Thymus (tissue), 14 donors: ENCODE data around the gene CCDC57. TPM values are rescaled to one million over a fixed set of nuclear protein-coding genes. Genes with fewer than 3 reads are reported as not detected.
"Not testable (repeated sequence)": the region's sequence is repeated elsewhere in the genome, so short reads cannot be mapped to it uniquely, and the experiment has no call there.

Experiments
- DNase-seq, 9 donors: peaks; one replicate each; pipeline ENCODE4 v3.0.0-alpha.2; 2013; ENCODE audit warnings: low spot score in 9 of 9, low read depth in 6 of 9, missing footprints in 1 of 9
- H3K27ac ChIP-seq, 2 donors: one replicate each; pipeline ENCODE4 v1.5.1; 2013; ENCODE audit warnings: control low read depth in 1 of 2, low read depth in 1 of 2, low read length in 1 of 2, mild to moderate bottlenecking in 1 of 2, moderate library complexity in 1 of 2
- H3K27me3 ChIP-seq, 2 donors: one replicate each; pipeline ENCODE4 v1.5.1; 2013; ENCODE audit warnings: low read length in 1 of 2; ENCODE audit not compliant: control insufficient read depth in 2 of 2, insufficient read depth in 1 of 2
- H3K36me3 ChIP-seq, 2 donors: one replicate each; pipeline ENCODE4 v1.5.1; 2013; ENCODE audit warnings: low read length in 1 of 2, mild to moderate bottlenecking in 1 of 2, moderate library complexity in 1 of 2; ENCODE audit not compliant: control insufficient read depth in 2 of 2, insufficient read depth in 2 of 2
- H3K4me1 ChIP-seq, 2 donors: one replicate each; pipeline ENCODE4 v1.5.1; 2013; ENCODE audit warnings: low read length in 2 of 2; ENCODE audit not compliant: control insufficient read depth in 2 of 2, insufficient read depth in 2 of 2
- H3K4me3 ChIP-seq, 2 donors: one replicate each; pipeline ENCODE4 v1.5.1; 2013; ENCODE audit warnings: low read length in 2 of 2, control low read depth in 1 of 2, mild to moderate bottlenecking in 1 of 2
- H3K9me3 ChIP-seq, 2 donors: one replicate each; pipeline ENCODE4 v1.5.1; 2013; ENCODE audit warnings: low read length in 1 of 2, mild to moderate bottlenecking in 1 of 2; ENCODE audit not compliant: control insufficient read depth in 2 of 2, insufficient read depth in 1 of 2
- WGBS: extraction: QIAGEN DNeasy Blood & Tissue Kit; methylation state at CpG from one replicate; pipeline ENCODE4 v1.1.7; 2013; 5-methylcytosine and 5-hydroxymethylcytosine counted together
- long read RNA-seq, 10 donors: transcript quantifications; one replicate each; lab custom pipeline, GENCODE V29; 2026
- polyA plus RNA-seq: library from polyadenylated mRNA; stranded (reverse); fragments of 200-250 nt; gene quantifications from one replicate; pipeline ENCODE4 v1.2.3, GENCODE V29; 2013
- total RNA-seq: library from RNA; stranded (reverse); fragments of 120-200 nt; gene quantifications from one replicate; pipeline ENCODE4 v1.2.4, GENCODE V29; 2013
- donor health status: healthy.

Gene CCDC57
- total RNA-seq = 39.3 TPM
- 122 TPM for polyA plus RNA-seq
- long read RNA-seq, donor 1, partial matches to known transcripts = 0 of 1 reads
- long read RNA-seq, donor 1, other reads (novel, unspliced or antisense) = 0 of 1 reads
- long read RNA-seq, donor 2, transcript CCDC57-219 (2 exons, 513 nt) = major isoform, 27 of 53 reads
- long read RNA-seq, donor 2, partial matches to known transcripts = 17 of 53 reads
- long read RNA-seq, donor 2, other reads (novel, unspliced or antisense) = 7 of 53 reads
- long read RNA-seq, donor 3, transcript CCDC57-219 (2 exons, 513 nt) = major isoform, 31 of 38 reads
- long read RNA-seq, donor 3, partial matches to known transcripts = 7 of 38 reads
- long read RNA-seq, donor 3, other reads (novel, unspliced or antisense) = 0 of 38 reads
- long read RNA-seq, donor 4, transcript CCDC57-219 (2 exons, 513 nt) = major isoform, 7 of 22 reads
- long read RNA-seq, donor 4, partial matches to known transcripts = 15 of 22 reads
- long read RNA-seq, donor 4, other reads (novel, unspliced or antisense) = 0 of 22 reads
- long read RNA-seq, donor 5, transcript CCDC57-219 (2 exons, 513 nt) = major isoform, 24 of 34 reads
- long read RNA-seq, donor 5, partial matches to known transcripts = 10 of 34 reads
- long read RNA-seq, donor 5, other reads (novel, unspliced or antisense) = 0 of 34 reads
- long read RNA-seq, donor 6, transcript CCDC57-219 (2 exons, 513 nt) = major isoform, 19 of 19 reads
- long read RNA-seq, donor 6, partial matches to known transcripts = 0 of 19 reads
- long read RNA-seq, donor 6, other reads (novel, unspliced or antisense) = 0 of 19 reads
- long read RNA-seq, donor 7, transcript CCDC57-219 (2 exons, 513 nt) = major isoform, 12 of 19 reads
- long read RNA-seq, donor 7, partial matches to known transcripts = 6 of 19 reads
- long read RNA-seq, donor 7, other reads (novel, unspliced or antisense) = 0 of 19 reads
- long read RNA-seq, donor 8, partial matches to known transcripts = 0 of 2 reads
- long read RNA-seq, donor 8, other reads (novel, unspliced or antisense) = 0 of 2 reads
- long read RNA-seq, donor 9, transcript CCDC57-219 (2 exons, 513 nt) = major isoform, 10 of 20 reads
- long read RNA-seq, donor 9, partial matches to known transcripts = 10 of 20 reads
- long read RNA-seq, donor 9, other reads (novel, unspliced or antisense) = 0 of 20 reads
- long read RNA-seq, donor 10, transcript CCDC57-219 (2 exons, 513 nt) = major isoform, 7 of 7 reads
- long read RNA-seq, donor 10, partial matches to known transcripts = 0 of 7 reads
- long read RNA-seq, donor 10, other reads (novel, unspliced or antisense) = 0 of 7 reads

GRCh38 chr17:82212331-82213250 lies at the start of gene CCDC57:
Gene CCDC57 (minus strand): TSS chr17:82212842. CDS start chr17:82201944, 10,898 bp downstream.
- H3K27me3 ChIP-seq = peaks cover 0 to 14% of the 10 kb centered on the region in 2 donors
- H3K27ac ChIP-seq = peak within 1 kb of the TSS in 1 of 2 donors; percentile 25
- WGBS = under 1% methylated on average over 116 of the region's 116 CpGs
- DNase-seq = peak in 3 of 9 donors; percentile 60 to 72 (median 60)
- peak within 1 kb of the TSS; percentile 63 to 91 for H3K4me3 ChIP-seq
- peaks cover 1 to 3% of the 10 kb centered on the region in 2 donors for H3K36me3 ChIP-seq
- peaks cover 11 to 27% of the 10 kb centered on the region in 2 donors for H3K4me1 ChIP-seq
- no peaks in the 10 kb centered on the region for H3K9me3 ChIP-seq

GRCh38 chr17:82262344-82262743 lies 49.7 kb upstream of the CCDC57 start:
- Histone ChIP-seq H3K9me3 (no peaks in the 10 kb centered on the region), H3K4me1 (peaks cover 0 to 3% of the 10 kb centered on the region in 2 donors), H3K36me3 (peaks cover 86 to 93% of the 10 kb centered on the region in 2 donors), H3K27ac (no peak overlapping the region), H3K27me3 (no peaks in the 10 kb centered on the region), H3K4me3 (no peak overlapping the region)
- no peak for DNase-seq
- WGBS = 93% methylated on average over 4 of the region's 4 CpGs

- H3K4me1 ChIP-seq, DNase-seq, H3K4me3 ChIP-seq, H3K27me3 ChIP-seq, H3K9me3 ChIP-seq, H3K27ac ChIP-seq: not testable (repeated sequence)
- 94% methylated on average over 8 of the region's 8 CpGs for WGBS
- peaks cover 90 to 91% of the 10 kb centered on the region in 2 donors for H3K36me3 ChIP-seq
These were observed 47.6 kb upstream of the CCDC57 start for GRCh38 chr17:82259972-82260961.

GRCh38 chr17:82258555-82258954 lies 45.9 kb upstream of the CCDC57 start:
- H3K27ac ChIP-seq = no peak overlapping the region
- no peak overlapping the region for H3K4me3 ChIP-seq
- H3K27me3 ChIP-seq = no peaks in the 10 kb centered on the region
- no peaks in the 10 kb centered on the region for H3K4me1 ChIP-seq
- no peak for DNase-seq
- WGBS = 96% methylated on average over 5 of the region's 5 CpGs
- H3K36me3 ChIP-seq = peaks cover 82 to 89% of the 10 kb centered on the region in 2 donors
- H3K9me3 ChIP-seq = peaks cover 4 to 5% of the 10 kb centered on the region in 2 donors

- WGBS = 91% methylated on average over 10 of the region's 10 CpGs
- Histone ChIP-seq H3K9me3 (peaks cover 4 to 9% of the 10 kb centered on the region in 2 donors), H3K27ac (no peak overlapping the region), H3K27me3 (no peaks in the 10 kb centered on the region), H3K4me1 (no peaks in the 10 kb centered on the region), H3K36me3 (peaks cover 83 to 89% of the 10 kb centered on the region in 2 donors), H3K4me3 (no peak overlapping the region)
- peak in 1 of 9 donors; percentile 39 for DNase-seq
These were observed 44.8 kb upstream of the CCDC57 start for GRCh38 chr17:82257473-82257872.

- Histone ChIP-seq H3K4me3 (no peak overlapping the region), H3K36me3 (peaks cover 83 to 89% of the 10 kb centered on the region in 2 donors), H3K27me3 (no peaks in the 10 kb centered on the region), H3K27ac (no peak overlapping the region), H3K9me3 (peaks cover 4 to 9% of the 10 kb centered on the region in 2 donors), H3K4me1 (no peaks in the 10 kb centered on the region)
- DNase-seq = no peak
- 98% methylated on average over 14 of the region's 14 CpGs for WGBS
These were observed 43.7 kb upstream of the CCDC57 start for GRCh38 chr17:82256242-82256885.

- no peak for DNase-seq
- Histone ChIP-seq H3K4me1 (no peaks in the 10 kb centered on the region), H3K4me3 (no peak overlapping the region), H3K9me3 (peaks cover 4 to 9% of the 10 kb centered on the region in 2 donors), H3K27ac (no peak overlapping the region), H3K27me3 (no peaks in the 10 kb centered on the region), H3K36me3 (peaks cover 83 to 89% of the 10 kb centered on the region in 2 donors)
- WGBS = 97% methylated on average over 15 of the region's 15 CpGs
These were observed 42.8 kb upstream of the CCDC57 start for GRCh38 chr17:82255402-82255972.
